Neutrophil (primary cell): Measurements from ENCODE around the gene KLHL29.

Experiments
- H3K27ac ChIP-seq: fragments of 200-600 bp; sonication (generic); 2 replicates; pipeline ENCODE4 v1.5.1; 2016; ENCODE audit warnings: mild to moderate bottlenecking, moderate library complexity
- H3K27me3 ChIP-seq: fragments of 200-600 bp; sonication (generic); 2 replicates; pipeline ENCODE4 v1.6.0; 2016; ENCODE audit warnings: mild to moderate bottlenecking
- H3K36me3 ChIP-seq: fragments of 200-600 bp; sonication (generic); 2 replicates; pipeline ENCODE4 v1.5.1; 2017
- H3K4me1 ChIP-seq, 2 experiments: fragments of 200-600 bp in 1 of 2; sonication (generic) in 1 of 2; 1 replicate in 1 of 2; 2 replicates in 1 of 2; pipeline versions ENCODE4 v1.5.1 to v1.6.1; 2013 to 2016; ENCODE audit warnings: low read depth in 1 of 2, low read length in 1 of 2, mild to moderate bottlenecking in 1 of 2, moderate library complexity in 1 of 2; ENCODE audit not compliant: control insufficient read depth in 1 of 2, insufficient read depth in 1 of 2
- H3K4me3 ChIP-seq, 2 experiments: fragments of 200-600 bp in 1 of 2; sonication (generic) in 1 of 2; 1 replicate in 1 of 2; 2 replicates in 1 of 2; pipeline ENCODE4 v1.5.1; 2013 to 2016; ENCODE audit warnings: low read depth in 1 of 2, low read length in 1 of 2, mild to moderate bottlenecking in 1 of 2, moderate library complexity in 1 of 2
- H3K9me3 ChIP-seq: fragments of 200-600 bp; sonication (generic); 2 replicates; pipeline ENCODE4 v1.5.1; 2016
- CTCF ChIP-seq: fragments of 200-600 bp; sonication (generic); IDR thresholded peaks from 2 replicates; pipeline ENCODE4 v1.5.1; 2016; ENCODE audit warnings: antibody characterized with exemption

KLHL29 gene

GRCh38 chr2:23523373-23524260, 138.6 kb downstream of the KLHL29 start:
- H3K4me3 ChIP-seq: no peak overlapping the region

GRCh38 chr2:23524261-23524706, 139.3 kb downstream of the KLHL29 start:
- Histone ChIP-seq H3K4me3 (no peak overlapping the region), H3K36me3 (no peaks in the 10 kb centered on the region), H3K27me3 (peaks cover 40% of the 10 kb centered on the region), H3K27ac (no peak overlapping the region), H3K4me1 (no peaks in the 10 kb centered on the region), H3K9me3 (no peaks in the 10 kb centered on the region)
- no peak for TF ChIP-seq CTCF

More at GRCh38 chr2:23523373-23524260, 138.6 kb downstream of the KLHL29 start:
- Histone ChIP-seq H3K4me1 (no peaks in the 10 kb centered on the region), H3K36me3 (no peaks in the 10 kb centered on the region), H3K9me3 (no peaks in the 10 kb centered on the region), H3K27ac (no peak overlapping the region), H3K27me3 (peaks cover 39% of the 10 kb centered on the region)
- no peak for TF ChIP-seq CTCF

GRCh38 chr2:23525137-23525765, 140.3 kb downstream of the KLHL29 start:
- Histone ChIP-seq H3K27ac (no peak overlapping the region), H3K9me3 (no peaks in the 10 kb centered on the region)
- TF ChIP-seq CTCF: no peak

GRCh38 chr2:23526114-23526513, 141.1 kb downstream of the KLHL29 start:
- Histone ChIP-seq H3K36me3 (no peaks in the 10 kb centered on the region), H3K27me3 (peaks cover 40% of the 10 kb centered on the region), H3K27ac (no peak overlapping the region), H3K4me3 (no peak overlapping the region), H3K4me1 (no peaks in the 10 kb centered on the region), H3K9me3 (no peaks in the 10 kb centered on the region)
- no peak for TF ChIP-seq CTCF

More at GRCh38 chr2:23525137-23525765, 140.3 kb downstream of the KLHL29 start:
- Histone ChIP-seq H3K4me1 (no peaks in the 10 kb centered on the region), H3K36me3 (no peaks in the 10 kb centered on the region), H3K27me3 (peaks cover 40% of the 10 kb centered on the region), H3K4me3 (no peak overlapping the region)

- Histone ChIP-seq H3K4me3 (no peak overlapping the region), H3K36me3 (no peaks in the 10 kb centered on the region), H3K9me3 (no peaks in the 10 kb centered on the region), H3K27ac (no peak overlapping the region), H3K27me3 (peaks cover 39% of the 10 kb centered on the region), H3K4me1 (no peaks in the 10 kb centered on the region)
- no peak for TF ChIP-seq CTCF
Observed at GRCh38 chr2:23526835-23527790, 142.1 kb downstream of the KLHL29 start.
